ENCODE results near the gene SRRM1. TPM values are rescaled to one million over a fixed set of nuclear protein-coding genes. Genes with fewer than 3 reads are reported as not detected.

SRRM1 gene
- total RNA-seq, 1 experiment from 2014 or later = 290 TPM

- H3K18ac ChIP-seq (ENCODE audit: insufficient read length, low read depth, low read length) = no peak overlapping the region
- H2AFZ ChIP-seq (ENCODE audit: low read length) = no peak overlapping the region
- no peak overlapping the region for H3K56ac ChIP-seq (ENCODE audit: insufficient read length, low read depth, low read length)
- no peak overlapping the region for H4K91ac ChIP-seq (ENCODE audit: insufficient read length, low read depth, low read length)
- H3K27ac Mint-ChIP-seq = no peak overlapping the region
- H2BK12ac ChIP-seq (ENCODE audit: insufficient read length, low read depth, low read length) = no peak overlapping the region
- H4K20me1 ChIP-seq (ENCODE audit: control insufficient read depth, insufficient read depth, insufficient read length) = no peaks in the 10 kb centered on the region
- no peak overlapping the region for H2BK5ac ChIP-seq (ENCODE audit: insufficient read length, low read length)
- H3K27me3 ChIP-seq (ENCODE audit: insufficient read depth, low read length) = no peaks in the 10 kb centered on the region
- no peak overlapping the region for H3T11ph ChIP-seq (ENCODE audit: low read length)
- H2BK120ac ChIP-seq (ENCODE audit: low read depth, low read length, poor library complexity, severe bottlenecking) = no peak overlapping the region
- H3K4me1 Mint-ChIP-seq = peaks cover 17 to 18% of the 10 kb centered on the region in 2 experiments
- H3K23me2 ChIP-seq (ENCODE audit: insufficient read length, low read depth, low read length, poor library complexity, severe bottlenecking) = no peaks in the 10 kb centered on the region
- H3K9ac ChIP-seq (ENCODE audit: extremely low read depth, insufficient read length, low read length) = no peak overlapping the region
- no peak overlapping the region for H3K14ac ChIP-seq (ENCODE audit: insufficient read depth, low read length)
- no peak overlapping the region for H3K4ac ChIP-seq (ENCODE audit: low read depth, low read length)
- no peaks in the 10 kb centered on the region; a peak in 1 of 5 replicates for H3K9me3 Mint-ChIP-seq
- no peaks in the 10 kb centered on the region for H3K79me1 ChIP-seq (ENCODE audit: insufficient read depth, low read depth, low read length, poor library complexity, severe bottlenecking)
- H3K4me1 ChIP-seq (ENCODE audit: insufficient read depth, low read length) = peaks cover 2% of the 10 kb centered on the region; the same call in 1 of the 2 replicates
- H3K27me3 Mint-ChIP-seq (ENCODE audit: low read depth) = peaks cover 2% of the 10 kb centered on the region; the same call in 1 of the 2 replicates
- no peak for DNase-seq
- H2AK5ac ChIP-seq (ENCODE audit: insufficient read length, low read length) = no peak overlapping the region
- WGBS (ENCODE audit: extremely low coverage, insufficient read length, low lambda C conversion rate) = no CpG with 5 or more reads among the region's 4 CpGs
- no peak overlapping the region for H2BK15ac ChIP-seq (ENCODE audit: low read depth, low read length)
- no peak overlapping the region for H3K27ac ChIP-seq (ENCODE audit: insufficient read length, low read depth, low read length)
- no peaks in the 10 kb centered on the region for H3K9me3 ChIP-seq (ENCODE audit: control insufficient read depth, low read depth, low read length)
- no peak overlapping the region for H2BK20ac ChIP-seq (ENCODE audit: low read depth, low read length, poor library complexity, severe bottlenecking)
- H3K23ac ChIP-seq (ENCODE audit: insufficient read length, low read depth, low read length) = no peak overlapping the region
- no peaks in the 10 kb centered on the region; a peak in 2 of 7 replicates for H3K36me3 Mint-ChIP-seq (ENCODE audit: insufficient read depth in 1 of 3, low read depth in 3 of 3)
- H3K4me2 ChIP-seq (ENCODE audit: insufficient read depth, insufficient read length, low read length) = no peak overlapping the region
- no peak overlapping the region for H4K8ac ChIP-seq (replicated peaks; ENCODE audit: insufficient read length, low read depth, low read length)
- H3K4me3 Mint-ChIP-seq = no peak overlapping the region
- no peaks in the 10 kb centered on the region for H3K79me2 ChIP-seq (ENCODE audit: insufficient read depth, low read length)
- no peak overlapping the region for H4K5ac ChIP-seq (ENCODE audit: insufficient read length, low read depth, low read length)
- TF ChIP-seq, protein P1, sequence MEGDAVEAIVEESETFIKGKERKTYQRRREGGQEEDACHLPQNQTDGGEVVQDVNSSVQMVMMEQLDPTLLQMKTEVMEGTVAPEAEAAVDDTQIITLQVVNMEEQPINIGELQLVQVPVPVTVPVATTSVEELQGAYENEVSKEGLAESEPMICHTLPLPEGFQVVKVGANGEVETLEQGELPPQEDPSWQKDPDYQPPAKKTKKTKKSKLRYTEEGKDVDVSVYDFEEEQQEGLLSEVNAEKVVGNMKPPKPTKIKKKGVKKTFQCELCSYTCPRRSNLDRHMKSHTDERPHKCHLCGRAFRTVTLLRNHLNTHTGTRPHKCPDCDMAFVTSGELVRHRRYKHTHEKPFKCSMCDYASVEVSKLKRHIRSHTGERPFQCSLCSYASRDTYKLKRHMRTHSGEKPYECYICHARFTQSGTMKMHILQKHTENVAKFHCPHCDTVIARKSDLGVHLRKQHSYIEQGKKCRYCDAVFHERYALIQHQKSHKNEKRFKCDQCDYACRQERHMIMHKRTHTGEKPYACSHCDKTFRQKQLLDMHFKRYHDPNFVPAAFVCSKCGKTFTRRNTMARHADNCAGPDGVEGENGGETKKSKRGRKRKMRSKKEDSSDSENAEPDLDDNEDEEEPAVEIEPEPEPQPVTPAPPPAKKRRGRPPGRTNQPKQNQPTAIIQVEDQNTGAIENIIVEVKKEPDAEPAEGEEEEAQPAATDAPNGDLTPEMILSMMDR (conservative IDR thresholded peaks at IDR 0.05) = no peak
Observed at GRCh38 chr1:24708938-24709337, 65.8 kb downstream of the SRRM1 start.
